GM12878 (cell line): ENCODE measurements around the gene CALHM3. TPM values are rescaled to one million over a fixed set of nuclear protein-coding genes. Genes with fewer than 3 reads are reported as not detected.

ENCODE experiments used
- ATAC-seq: fragments of 200-7000 bp; cut with Tn5 transposase; 3 replicates; pipeline ENCODE4 v1.9.1; 2020; ENCODE audit warnings: mild to moderate bottlenecking, moderate library complexity
- BruUV-seq: library from RNA; stranded (reverse); fragments of 400-500 nt; replicated peaks from 2 replicates; lab custom pipeline; 2021; lab: Mats Ljungman, UMichigan
- CTCF ChIA-PET: fragments of 300-600 bp; sonication (Branson Sonifier 250); formaldehyde crosslinking; extraction: SDS; loops from one replicate; lab custom pipeline; 2021; ENCODE audit warnings: inconsistent platforms; lab: Yijun Ruan, JAX
- POLR2A ChIA-PET: fragments of 350-600 bp; formaldehyde crosslinking; extraction: SDS; loops from one replicate; lab custom pipeline; 2021; ENCODE audit warnings: inconsistent platforms; lab: Charles Lee
- RAD21 ChIA-PET: fragments of 300-600 bp; sonication (Branson Sonifier 250); formaldehyde crosslinking; loops from one replicate; lab custom pipeline; 2023; ENCODE audit warnings: antibody characterized with exemption; ENCODE audit not compliant: unreplicated experiment; lab: Charles Lee
- SMC1A ChIA-PET: fragments of 300-600 bp; sonication (Branson Sonifier 250); formaldehyde crosslinking; loops from one replicate; lab custom pipeline; 2023; ENCODE audit not compliant: unreplicated experiment, uncharacterized antibody; lab: Charles Lee
- DNase-seq: peaks from one replicate; pipeline ENCODE4 v3.0.0-alpha.2; 2011; ENCODE audit warnings: low read depth, low spot score
- FAIRE-seq: peaks from 3 replicates; lab custom pipeline; 2011; peaks lifted over from hg19 to GRCh38; lab: Jason Lieb, UNC
- H2AFZ ChIP-seq: 2 replicates; pipeline ENCODE4 v1.6.0; 2011; ENCODE audit warnings: low read depth, low read length, control low read depth; ENCODE audit not compliant: control insufficient read depth
- H3K27ac ChIP-seq: 2 replicates; pipeline ENCODE4 v1.5.1; 2011; ENCODE audit warnings: control low read depth; ENCODE audit not compliant: control insufficient read depth, insufficient read depth
- H3K27me3 ChIP-seq, 2 experiments: replicated peaks in 1 of 2; 2 replicates each; pipeline versions ENCODE4 v1.6.0 to v1.6.1; 2011; ENCODE audit warnings: low read length in 1 of 2; ENCODE audit not compliant: control insufficient read depth in 2 of 2, insufficient read depth in 2 of 2
- H3K36me3 ChIP-seq, 2 experiments: 2 replicates each; pipeline ENCODE4 v1.5.1; 2011; ENCODE audit warnings: low read length in 1 of 2; ENCODE audit not compliant: control insufficient read depth in 2 of 2, insufficient read depth in 2 of 2
- H3K4me1 ChIP-seq: 2 replicates; pipeline ENCODE4 v1.6.1; 2011; ENCODE audit warnings: mild to moderate bottlenecking, low read length, moderate library complexity, mixed read lengths; ENCODE audit not compliant: control insufficient read depth, insufficient read depth
- H3K4me2 ChIP-seq: 2 replicates; pipeline ENCODE4 v1.6.0; 2011; ENCODE audit warnings: control low read depth; ENCODE audit not compliant: control insufficient read depth, insufficient read depth
- H3K4me3 ChIP-seq: fragments of 200-600 bp; sonication (generic); 2 replicates; pipeline ENCODE4 v1.5.1; 2016
- H3K79me2 ChIP-seq: 2 replicates; pipeline ENCODE4 v1.6.0; 2011; ENCODE audit warnings: low read length; ENCODE audit not compliant: control insufficient read depth, insufficient read depth
- H3K9ac ChIP-seq: 2 replicates; pipeline ENCODE4 v1.8.0; 2011; ENCODE audit warnings: low read length, control low read depth, mixed read lengths; ENCODE audit not compliant: control insufficient read depth, insufficient read depth
- H3K9me3 ChIP-seq: replicated peaks from 3 replicates; pipeline ENCODE4 v1.5.1; 2011; ENCODE audit warnings: mild to moderate bottlenecking, low read length; ENCODE audit not compliant: control insufficient read depth, insufficient read depth
- H4K20me1 ChIP-seq: 2 replicates; pipeline ENCODE4 v1.6.0; 2011; ENCODE audit not compliant: control insufficient read depth, insufficient read depth
- ATF2 ChIP-seq: IDR thresholded peaks from 2 replicates; pipeline ENCODE4 v1.6.1; 2012; ENCODE audit warnings: low read length, inconsistent platforms
- ATF3 ChIP-seq: IDR thresholded peaks from 2 replicates; pipeline ENCODE4 v1.6.1; 2011; ENCODE audit warnings: low read depth, mild to moderate bottlenecking, low read length, moderate library complexity, borderline replicate concordance; ENCODE audit errors: extremely low read depth
- BCL3 ChIP-seq: IDR thresholded peaks from 2 replicates; pipeline ENCODE4 v1.6.1; 2011; ENCODE audit warnings: borderline replicate concordance, low read depth, mild to moderate bottlenecking, moderate library complexity, low read length; ENCODE audit not compliant: insufficient read depth, poor library complexity, severe bottlenecking
- CBFB ChIP-seq: IDR thresholded peaks from 2 replicates; pipeline ENCODE4 v1.6.1; 2016; ENCODE audit warnings: antibody characterized with exemption, low read depth
- CBX5 ChIP-seq: sonication (generic); IDR thresholded peaks from 2 replicates; pipeline ENCODE4 v1.6.1; 2016; ENCODE audit warnings: low read depth, moderate library complexity, mild to moderate bottlenecking, inconsistent platforms
- DPF2 ChIP-seq: fragments of 450-650 bp; IDR thresholded peaks from 2 replicates; pipeline ENCODE4 v1.6.1; 2017; ENCODE audit warnings: mild to moderate bottlenecking
- EED ChIP-seq: sonication (generic); IDR thresholded peaks from 2 replicates; pipeline ENCODE4 v1.6.1; 2016; ENCODE audit warnings: antibody characterized with exemption, low read depth
- EZH2 ChIP-seq: IDR thresholded peaks from 2 replicates; pipeline ENCODE4 v1.6.1; 2012; ENCODE audit warnings: low read depth, mild to moderate bottlenecking, control low read depth, inconsistent platforms, low read length, borderline replicate concordance; ENCODE audit not compliant: control insufficient read depth
- GABPA ChIP-seq: IDR thresholded peaks from 2 replicates; pipeline ENCODE4 v1.6.1; 2014; ENCODE audit warnings: antibody characterized with exemption, low read depth, mild to moderate bottlenecking, inconsistent platforms
- HDAC6 ChIP-seq: fragments of 200-600 bp; sonication (generic); IDR thresholded peaks from one replicate; pipeline ENCODE4 v1.8.0; 2017; ENCODE audit warnings: antibody characterized with exemption; ENCODE audit not compliant: unreplicated experiment
- IKZF1 ChIP-seq: fragments of 450-650 bp; conservative IDR thresholded peaks from 2 replicates; pipeline ENCODE4 v1.6.1; 2017; ENCODE audit warnings: antibody characterized with exemption, mild to moderate bottlenecking
- IKZF2 ChIP-seq, 2 experiments: fragments of 450-650 bp; IDR thresholded peaks; 2 replicates each; pipeline ENCODE4 v1.6.1; 2017; ENCODE audit warnings: mild to moderate bottlenecking in 2 of 2, moderate library complexity in 2 of 2
- IRF4 ChIP-seq: IDR thresholded peaks from 2 replicates; pipeline ENCODE4 v1.6.1; 2011; ENCODE audit warnings: low read depth, low read length
- NFIC ChIP-seq: IDR thresholded peaks from 2 replicates; pipeline ENCODE4 v1.6.1; 2012; ENCODE audit warnings: low read depth, mild to moderate bottlenecking, inconsistent platforms, low read length, moderate library complexity
- PAX5 ChIP-seq: IDR thresholded peaks from 2 replicates; pipeline ENCODE4 v1.6.1; 2011; ENCODE audit warnings: low read depth, low read length, borderline replicate concordance
- POLR2AphosphoS5 ChIP-seq: IDR thresholded peaks from 2 replicates; pipeline ENCODE4 v1.6.1; 2011; ENCODE audit warnings: mild to moderate bottlenecking, low read length, inconsistent platforms
- RBBP5 ChIP-seq: fragments of 200-600 bp; sonication (generic); conservative IDR thresholded peaks from 2 replicates; pipeline ENCODE4 v1.6.1; 2016
- TCF12 ChIP-seq: IDR thresholded peaks from 2 replicates; pipeline ENCODE4 v1.6.1; 2011; ENCODE audit warnings: low read depth, mild to moderate bottlenecking, low read length
- ZBTB40 ChIP-seq: fragments of 450-650 bp; IDR thresholded peaks from 2 replicates; pipeline ENCODE4 v1.6.1; 2016; ENCODE audit warnings: mild to moderate bottlenecking, moderate library complexity, borderline replicate concordance
- WGBS: methylation state at CpG from one replicate; pipeline ENCODE4 v1.1.6; 2016; ENCODE audit warnings: low lambda C conversion rate; ENCODE audit not compliant: insufficient replicate concordance, insufficient coverage; ENCODE audit errors: missing lambda C conversion rate; 5-methylcytosine and 5-hydroxymethylcytosine counted together
- in situ Hi-C: fragments of 300-500 bp; cut with MboI; formaldehyde crosslinking; loops from 9 replicates; pipeline ENCODE4 v1.14.3; 2018; ENCODE audit warnings: mixed read lengths
- intact Hi-C: fragments of 100-400 bp; cut with micrococcal nuclease; formaldehyde crosslinking; loops from one replicate; pipeline ENCODE4 v1.14.2; 2022; ENCODE audit not compliant: unreplicated experiment
- polyA plus RNA-seq, 11 experiments: library from polyadenylated mRNA; depleted of rRNA in 4 of 11; unstranded in 6 of 11; stranded (reverse) in 5 of 11; fragments of >200 nt; fragmentation: Nextera tagmentation in 4 of 11; fragmentation: Illumina TruSeq in 1 of 11; extraction: Ambion mirVana in 4 of 11; extraction: Trizol in 1 of 11; gene quantifications; 1 replicate in 1 of 11; 2 replicates in 10 of 11; pipeline versions ENCODE4 v1.2.1 to v1.2.3, GENCODE V29; 2011 to 2016; ENCODE audit warnings: inconsistent platforms in 2 of 11, missing spikeins in 2 of 11, low read depth in 1 of 11
- total RNA-seq, 4 experiments: library from RNA; depleted of rRNA in 3 of 4; stranded (reverse); fragments of >200 nt in 3 of 4; fragmentation: Illumina TruSeq in 1 of 4; extraction: Trizol in 1 of 4; gene quantifications; 2 replicates each; pipeline versions ENCODE4 v1.2.1 to v1.2.3, GENCODE V29; 2013 to 2021

The CALHM3 gene
- total and polyA plus RNA-seq, 10 of the 15 experiments (the other 5 are each of a cell fraction or from before 2014, with no cell fraction given), result 0.03 to 0.42 (median 0.11) TPM; not detected in 5

- DNase-seq (no peak), FAIRE-seq (no peak), ATAC-seq (no peak)
- H3K27ac ChIP-seq, result no peak overlapping the region
- CTCF ChIA-PET, result interaction anchor here (1.4 kb wide), 1 partner anchor 87 kb away, joined by 5 read pairs; no protein-coding TSS in a partner anchor
- RAD21 ChIA-PET, result interaction anchor here (1.3 kb wide), 1 partner anchor 10 kb away, joined by 4 read pairs; no protein-coding TSS in a partner anchor
- intact Hi-C loops (no loop called here), in situ Hi-C loops (no loop called here)
- no peak overlapping the region for H3K4me2 ChIP-seq
- no peak overlapping the region for H2AFZ ChIP-seq
- SMC1A ChIA-PET, result interaction anchor here (0.6 kb wide), 1 partner anchor 799 kb away, joined by 3 read pairs; no protein-coding TSS in a partner anchor
- no peaks in the 10 kb centered on the region for H3K36me3 ChIP-seq
- WGBS, result 87% methylated on average over 3 of the region's 4 CpGs
- no peaks in the 10 kb centered on the region for H4K20me1 ChIP-seq
- TF ChIP-seq BCL3 (no peak), IRF4 (no peak), NFIC (no peak), ZBTB40 (no peak), CBFB (no peak), TCF12 (no peak), DPF2 (no peak), ATF2 (no peak), IKZF1 (no peak), ATF3 (no peak), IKZF2 (IDR thresholded peaks at IDR 0.05) (no peak), EED (no peak), RBBP5 (no peak), GABPA (no peak), PAX5 (no peak), CBX5 (no peak), EZH2 (no peak), POLR2AphosphoS5 (no peak), HDAC6 (no peak)
- H3K4me3 ChIP-seq, result no peak overlapping the region
- no TSS peak for BruUV-seq
- no peak overlapping the region for H3K9ac ChIP-seq
- no peaks in the 10 kb centered on the region for H3K9me3 ChIP-seq
- peaks cover 6% of the 10 kb centered on the region for H3K4me1 ChIP-seq
- POLR2A ChIA-PET, result no interaction called here
- H3K79me2 ChIP-seq, result no peaks in the 10 kb centered on the region
- peaks cover 0 to under 1% of the 10 kb centered on the region in 2 experiments; a peak in 2 of 4 replicates for H3K27me3 ChIP-seq
Measured at GRCh38 chr10:103506061-103506460, 27.0 kb upstream of the CALHM3 start.
